ENCODE data around the gene LRMDA. TPM values are rescaled to one million over a fixed set of nuclear protein-coding genes. Genes with fewer than 3 reads are reported as not detected.

Gene LRMDA
- total RNA-seq, 1 donor from 2014 or later: not detected

DNA sequence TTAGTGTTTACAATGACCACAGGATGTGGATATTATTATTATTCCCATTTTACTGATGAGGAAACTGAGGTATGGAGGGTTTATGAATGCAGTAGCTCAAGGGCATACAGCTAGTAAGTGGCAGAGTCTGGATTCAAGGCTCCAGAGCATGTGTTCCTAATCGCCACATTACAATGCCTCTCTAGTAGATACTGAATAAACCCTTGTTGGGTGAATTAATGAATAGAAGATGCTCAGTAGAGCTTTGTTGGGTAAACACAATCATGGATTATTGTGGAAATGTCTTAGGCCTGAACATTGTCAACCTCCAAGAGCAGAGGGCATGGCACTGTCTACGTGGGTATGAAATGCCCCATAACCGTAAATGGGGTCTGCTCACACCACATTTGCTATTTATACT lies 545.3 kb downstream of the LRMDA start:
- no peak for DNase-seq (ENCODE audit: low spot score)
- no peaks in the 10 kb centered on the region for H3K9me3 Mint-ChIP-seq
- no peak overlapping the region for H3K4me3 Mint-ChIP-seq (ENCODE audit: low read depth)
- H3K27me3 Mint-ChIP-seq (ENCODE audit: low read depth): no peaks in the 10 kb centered on the region
- H3K4me1 Mint-ChIP-seq (ENCODE audit: low read depth): no peaks in the 10 kb centered on the region
- H3K27ac Mint-ChIP-seq: no peak overlapping the region
- no peaks in the 10 kb centered on the region for H3K36me3 Mint-ChIP-seq (ENCODE audit: low read depth)
- intact Hi-C loops (cut with micrococcal nuclease): no loop called here

GRCh38 chr10:75977139-75977538 lies 545.7 kb downstream of the LRMDA start:
- Mint-ChIP-seq H3K36me3 (ENCODE audit: low read depth) (no peaks in the 10 kb centered on the region), H3K9me3 (no peaks in the 10 kb centered on the region), H3K4me1 (ENCODE audit: low read depth) (no peaks in the 10 kb centered on the region), H3K27me3 (ENCODE audit: low read depth) (no peaks in the 10 kb centered on the region), H3K4me3 (ENCODE audit: low read depth) (no peak overlapping the region), H3K27ac (no peak overlapping the region)
- intact Hi-C loops (cut with micrococcal nuclease): no loop called here
- no peak for DNase-seq (ENCODE audit: low spot score)

DNA sequence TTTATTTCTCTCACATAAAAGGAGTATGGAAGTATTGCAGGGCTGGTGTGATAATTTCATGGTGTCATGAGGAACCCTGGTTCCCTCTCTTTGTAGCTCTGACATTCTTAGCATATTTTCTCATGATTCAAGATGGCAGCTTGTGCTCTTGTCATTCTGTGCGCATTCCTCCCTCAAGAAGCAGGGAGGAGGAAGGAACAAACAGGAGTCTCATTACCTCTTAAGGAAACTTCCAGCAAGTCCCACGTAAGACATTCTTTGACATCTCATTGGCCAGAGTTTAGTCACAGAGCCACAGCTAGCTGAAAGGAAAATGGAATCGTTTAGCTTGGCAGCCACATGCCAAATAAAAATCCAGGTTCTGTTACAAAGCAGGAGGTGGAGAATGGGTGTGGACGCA lies 546.8 kb downstream of the LRMDA start:
- Mint-ChIP-seq H3K36me3 (ENCODE audit: low read depth) (no peaks in the 10 kb centered on the region), H3K4me3 (ENCODE audit: low read depth) (no peak overlapping the region), H3K9me3 (no peaks in the 10 kb centered on the region), H3K27me3 (ENCODE audit: low read depth) (no peaks in the 10 kb centered on the region), H3K27ac (no peak overlapping the region), H3K4me1 (ENCODE audit: low read depth) (no peaks in the 10 kb centered on the region)
- intact Hi-C loops (cut with micrococcal nuclease): no loop called here
- no peak for DNase-seq (ENCODE audit: low spot score)

DNA sequence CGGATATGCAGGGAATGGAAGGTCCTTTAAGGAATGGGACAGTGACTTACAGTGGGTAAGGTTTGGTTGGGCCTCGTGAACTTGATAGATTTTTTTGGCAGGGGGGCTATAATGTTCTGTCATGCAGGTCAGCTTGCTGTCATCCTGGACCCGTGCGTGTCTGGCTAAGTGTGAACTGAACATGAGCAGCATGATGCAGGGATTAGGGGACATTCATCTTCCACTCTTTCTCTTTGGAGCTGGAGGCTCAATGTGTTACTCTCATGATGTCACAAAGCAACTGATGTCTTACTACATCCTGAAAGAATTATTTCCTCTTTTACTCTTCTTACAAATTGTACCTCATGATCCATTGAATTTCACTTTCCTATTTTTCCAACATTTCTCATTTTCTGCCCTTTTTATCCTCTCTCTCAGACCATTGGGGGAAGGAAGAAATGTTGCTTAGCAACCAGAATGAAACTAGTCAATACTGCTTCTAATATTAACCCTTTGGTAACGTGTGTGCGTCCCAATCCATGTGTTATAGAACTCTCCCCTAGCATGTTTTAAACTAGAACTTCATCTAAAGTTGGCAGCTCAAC lies 549.1 kb downstream of the LRMDA start:
- intact Hi-C loops (cut with micrococcal nuclease): no loop called here
- H3K9me3 Mint-ChIP-seq: no peaks in the 10 kb centered on the region
- no peak overlapping the region for H3K27ac Mint-ChIP-seq
- H3K4me3 Mint-ChIP-seq (ENCODE audit: low read depth): no peak overlapping the region
- H3K27me3 Mint-ChIP-seq (ENCODE audit: low read depth): no peaks in the 10 kb centered on the region
- no peaks in the 10 kb centered on the region for H3K36me3 Mint-ChIP-seq (ENCODE audit: low read depth)
- H3K4me1 Mint-ChIP-seq (ENCODE audit: low read depth): no peaks in the 10 kb centered on the region
- DNase-seq (ENCODE audit: low spot score): no peak

- no peaks in the 10 kb centered on the region for H3K9me3 Mint-ChIP-seq
- no peaks in the 10 kb centered on the region for H3K36me3 Mint-ChIP-seq (ENCODE audit: low read depth)
- intact Hi-C loops (cut with micrococcal nuclease): no loop called here
Observed at GRCh38 chr10:75982611-75983369, 551.4 kb downstream of the LRMDA start.

DNA sequence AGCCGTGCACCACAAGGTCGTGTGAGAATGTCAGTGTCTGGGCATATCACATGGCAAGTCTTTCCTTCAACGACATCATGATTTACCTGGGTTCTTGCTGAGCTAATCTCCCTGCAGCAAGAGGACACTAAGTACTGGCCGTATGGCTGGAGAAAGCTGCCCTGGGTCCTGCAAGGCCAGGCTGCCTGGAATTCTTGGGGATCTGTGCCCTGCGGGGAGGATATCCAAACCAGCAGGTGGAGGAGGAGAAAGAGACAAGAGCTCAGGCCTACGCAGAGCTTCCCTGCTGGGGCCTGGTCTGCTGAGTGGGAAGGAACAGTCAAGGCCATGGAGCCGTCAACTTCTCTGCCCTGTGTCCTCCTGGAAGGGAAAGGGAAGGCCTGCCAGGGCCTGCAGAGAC lies 552.6 kb downstream of the LRMDA start:
- no peak overlapping the region for H3K4me3 Mint-ChIP-seq (ENCODE audit: low read depth)
- H3K27ac Mint-ChIP-seq: no peak overlapping the region
- no peak for DNase-seq (ENCODE audit: low spot score)
- H3K9me3 Mint-ChIP-seq: no peaks in the 10 kb centered on the region
- H3K36me3 Mint-ChIP-seq (ENCODE audit: low read depth): no peaks in the 10 kb centered on the region
- no peaks in the 10 kb centered on the region for H3K27me3 Mint-ChIP-seq (ENCODE audit: low read depth)
- no peaks in the 10 kb centered on the region for H3K4me1 Mint-ChIP-seq (ENCODE audit: low read depth)
- intact Hi-C loops (cut with micrococcal nuclease): no loop called here

More at GRCh38 chr10:75982611-75983369, 551.4 kb downstream of the LRMDA start:
- H3K4me1 Mint-ChIP-seq (ENCODE audit: low read depth): no peaks in the 10 kb centered on the region
- no peak for DNase-seq (ENCODE audit: low spot score)
- no peak overlapping the region for H3K27ac Mint-ChIP-seq
- H3K27me3 Mint-ChIP-seq (ENCODE audit: low read depth): no peaks in the 10 kb centered on the region
- H3K4me3 Mint-ChIP-seq (ENCODE audit: low read depth): no peak overlapping the region

- no peaks in the 10 kb centered on the region for H3K36me3 Mint-ChIP-seq (ENCODE audit: low read depth)
- no peaks in the 10 kb centered on the region for H3K9me3 Mint-ChIP-seq
- H3K4me3 Mint-ChIP-seq (ENCODE audit: low read depth): no peak overlapping the region
- DNase-seq (ENCODE audit: low spot score): no peak
- H3K27me3 Mint-ChIP-seq (ENCODE audit: low read depth): no peaks in the 10 kb centered on the region
- no peak overlapping the region for H3K27ac Mint-ChIP-seq
- intact Hi-C loops (cut with micrococcal nuclease): no loop called here
- no peaks in the 10 kb centered on the region for H3K4me1 Mint-ChIP-seq (ENCODE audit: low read depth)
Observed at GRCh38 chr10:75987616-75988015, 556.2 kb downstream of the LRMDA start.

- Mint-ChIP-seq H3K9me3 (no peaks in the 10 kb centered on the region), H3K27me3 (ENCODE audit: low read depth) (no peaks in the 10 kb centered on the region), H3K36me3 (ENCODE audit: low read depth) (no peaks in the 10 kb centered on the region), H3K27ac (no peak overlapping the region), H3K4me1 (ENCODE audit: low read depth) (no peaks in the 10 kb centered on the region), H3K4me3 (ENCODE audit: low read depth) (no peak overlapping the region)
- DNase-seq (ENCODE audit: low spot score): no peak
- intact Hi-C loops (cut with micrococcal nuclease): no loop called here
Observed at GRCh38 chr10:75994357-75995040, 563.1 kb downstream of the LRMDA start.

DNA sequence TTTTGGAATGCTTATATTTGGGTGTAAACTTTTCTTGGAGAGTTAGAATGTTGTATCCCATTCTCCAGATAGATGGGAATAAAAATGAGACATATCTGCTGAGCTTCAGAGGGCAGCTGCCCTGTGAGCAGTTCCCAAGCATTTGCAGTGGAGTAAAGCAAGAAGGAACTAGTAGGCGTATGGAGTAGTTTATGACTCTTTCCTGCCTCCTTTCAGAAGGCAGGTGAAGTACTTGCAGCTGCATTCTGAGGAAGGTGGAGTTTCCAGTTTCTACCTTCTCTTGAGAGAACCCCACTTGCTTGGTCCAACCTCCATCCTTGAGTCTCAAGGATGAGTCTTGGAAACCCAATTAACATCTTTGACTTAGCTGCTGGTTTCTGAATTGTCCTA lies 563.6 kb downstream of the LRMDA start:
- H3K27me3 Mint-ChIP-seq (ENCODE audit: low read depth): no peaks in the 10 kb centered on the region
- H3K36me3 Mint-ChIP-seq (ENCODE audit: low read depth): no peaks in the 10 kb centered on the region
- no peak overlapping the region for H3K27ac Mint-ChIP-seq
- DNase-seq (ENCODE audit: low spot score): no peak
- no peak overlapping the region for H3K4me3 Mint-ChIP-seq (ENCODE audit: low read depth)
- H3K4me1 Mint-ChIP-seq (ENCODE audit: low read depth): no peaks in the 10 kb centered on the region
- intact Hi-C loops (cut with micrococcal nuclease): no loop called here
- no peaks in the 10 kb centered on the region for H3K9me3 Mint-ChIP-seq

DNA sequence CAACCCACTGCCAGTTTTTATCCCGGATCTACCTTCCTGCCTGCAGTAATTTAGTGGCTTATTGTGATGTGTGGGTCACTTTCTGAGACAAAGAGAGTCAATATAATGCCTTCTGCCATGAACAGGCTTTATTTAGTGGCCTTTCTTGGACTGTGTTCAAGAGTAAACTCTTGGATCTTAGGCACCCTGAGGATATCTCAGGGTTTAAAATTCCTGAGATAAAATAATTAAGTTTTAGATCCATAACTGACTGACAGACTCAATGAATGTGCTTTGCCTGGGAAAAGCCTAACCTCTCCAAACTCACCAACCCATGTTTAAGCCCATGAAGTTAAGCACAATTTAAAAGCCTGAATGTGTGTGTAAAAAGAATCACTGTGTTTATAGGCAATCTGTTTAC lies 564.3 kb downstream of the LRMDA start:
- no peak for DNase-seq (ENCODE audit: low spot score)
- no peaks in the 10 kb centered on the region for H3K27me3 Mint-ChIP-seq (ENCODE audit: low read depth)
- H3K27ac Mint-ChIP-seq: no peak overlapping the region
- H3K4me1 Mint-ChIP-seq (ENCODE audit: low read depth): no peaks in the 10 kb centered on the region
- no peak overlapping the region for H3K4me3 Mint-ChIP-seq (ENCODE audit: low read depth)
- no peaks in the 10 kb centered on the region for H3K9me3 Mint-ChIP-seq
- intact Hi-C loops (cut with micrococcal nuclease): no loop called here
- no peaks in the 10 kb centered on the region for H3K36me3 Mint-ChIP-seq (ENCODE audit: low read depth)

DNA sequence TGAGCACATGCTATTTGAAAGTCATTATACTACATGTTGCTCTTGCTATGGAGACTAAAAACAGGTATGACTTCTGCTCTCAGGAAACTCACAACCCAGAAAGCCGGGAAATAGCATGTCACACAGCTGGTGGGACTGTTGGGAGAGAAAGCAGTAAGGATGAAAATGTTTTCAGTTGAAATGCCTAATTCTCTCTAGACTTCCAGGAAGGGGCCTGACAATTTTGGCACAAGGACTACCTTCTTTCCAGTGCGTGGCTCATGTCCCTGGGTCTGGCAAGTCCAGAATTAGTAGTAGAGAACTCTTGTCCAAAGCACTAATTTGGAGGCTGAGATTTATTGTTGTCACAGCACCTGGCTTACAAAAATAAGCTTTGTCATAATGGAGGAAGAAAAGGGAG lies 567.6 kb downstream of the LRMDA start:
- no peak for DNase-seq (ENCODE audit: low spot score)
- Mint-ChIP-seq H3K27ac (no peak overlapping the region), H3K4me3 (ENCODE audit: low read depth) (no peak overlapping the region), H3K4me1 (ENCODE audit: low read depth) (no peaks in the 10 kb centered on the region), H3K9me3 (no peaks in the 10 kb centered on the region), H3K36me3 (ENCODE audit: low read depth) (no peaks in the 10 kb centered on the region), H3K27me3 (ENCODE audit: low read depth) (no peaks in the 10 kb centered on the region)
- intact Hi-C loops (cut with micrococcal nuclease): no loop called here

DNA sequence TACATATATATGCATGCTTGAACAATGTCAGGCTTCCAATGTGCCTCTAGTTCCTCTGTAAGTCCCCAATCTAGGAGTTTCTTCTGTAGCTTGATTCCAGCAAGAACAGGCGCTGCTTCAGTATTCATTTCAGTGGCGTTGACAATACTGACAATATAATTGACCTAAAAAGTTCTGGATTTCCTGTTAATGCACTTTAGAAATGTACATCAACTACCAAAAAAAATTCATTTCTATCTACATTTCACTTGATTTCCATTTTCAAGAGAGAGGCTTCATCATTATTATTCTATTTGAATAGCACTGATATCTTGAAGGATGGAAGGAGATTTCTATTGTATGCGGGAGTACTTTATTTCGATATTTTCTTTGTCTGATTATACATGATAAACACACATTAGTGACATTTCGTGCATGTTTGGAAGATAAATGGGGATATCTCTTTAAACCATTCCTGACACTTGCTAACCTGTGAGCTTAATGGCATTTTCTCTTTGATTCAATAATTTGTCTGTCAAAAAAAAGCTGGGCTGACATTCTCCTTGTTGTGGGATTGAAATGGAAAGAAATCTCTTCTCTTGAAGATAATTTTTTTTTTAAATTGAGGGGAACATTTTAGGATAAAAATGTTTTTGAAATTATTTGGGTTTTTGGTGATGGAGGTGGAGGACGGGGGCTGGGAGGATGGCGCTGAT lies 568.2 kb downstream of the LRMDA start:
- H3K9me3 Mint-ChIP-seq: no peaks in the 10 kb centered on the region
- intact Hi-C loops (cut with micrococcal nuclease): no loop called here
- no peak for DNase-seq (ENCODE audit: low spot score)
- H3K27ac Mint-ChIP-seq: no peak overlapping the region
- no peaks in the 10 kb centered on the region for H3K27me3 Mint-ChIP-seq (ENCODE audit: low read depth)
- H3K4me3 Mint-ChIP-seq (ENCODE audit: low read depth): no peak overlapping the region
- no peaks in the 10 kb centered on the region for H3K36me3 Mint-ChIP-seq (ENCODE audit: low read depth)
- no peaks in the 10 kb centered on the region for H3K4me1 Mint-ChIP-seq (ENCODE audit: low read depth)

- Mint-ChIP-seq H3K27ac (no peak overlapping the region), H3K4me3 (ENCODE audit: low read depth) (no peak overlapping the region)
- DNase-seq (ENCODE audit: low spot score): no peak
Observed at GRCh38 chr10:76000550-76000949, 569.1 kb downstream of the LRMDA start.

More at GRCh38 chr10:76000550-76000949, 569.1 kb downstream of the LRMDA start:
- Mint-ChIP-seq H3K36me3 (ENCODE audit: low read depth) (no peaks in the 10 kb centered on the region), H3K9me3 (no peaks in the 10 kb centered on the region), H3K4me1 (ENCODE audit: low read depth) (no peaks in the 10 kb centered on the region), H3K27me3 (ENCODE audit: low read depth) (no peaks in the 10 kb centered on the region)
- intact Hi-C loops (cut with micrococcal nuclease): no loop called here
